ENCODE measurements around the gene ANKRD33B.

Gene ANKRD33B

DNA sequence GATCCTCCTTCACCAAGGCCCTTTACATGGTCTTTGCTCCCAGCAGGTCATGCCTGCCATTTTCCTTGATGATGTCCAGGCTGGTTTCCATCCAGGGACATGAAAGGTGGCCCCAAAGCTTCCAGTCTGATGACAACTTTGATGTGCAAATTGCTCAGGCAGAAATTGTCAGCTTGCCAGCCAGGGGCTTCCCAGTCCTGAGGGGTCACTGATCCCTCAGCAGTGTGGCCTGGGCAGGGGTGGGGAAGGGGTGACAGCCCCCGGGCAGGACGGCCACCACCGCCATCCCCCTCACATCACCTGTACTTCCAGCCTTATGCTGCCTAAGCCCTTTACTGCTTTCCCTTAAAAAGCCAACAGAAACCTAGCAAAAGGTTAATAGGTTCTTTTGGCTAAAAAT is 96.3 kb downstream of the ANKRD33B start:
- in situ Hi-C loops (cut with HindIII; ENCODE audit: low pct_ligation_motif_present, low sequenced_read_pairs), result no loop called here
- DNase-seq, result no peak
- H3K27ac ChIP-seq, result no peak overlapping the region
- H3K27me3 ChIP-seq (replicated peaks), result no peaks in the 10 kb centered on the region
- TF ChIP-seq, protein P1, sequence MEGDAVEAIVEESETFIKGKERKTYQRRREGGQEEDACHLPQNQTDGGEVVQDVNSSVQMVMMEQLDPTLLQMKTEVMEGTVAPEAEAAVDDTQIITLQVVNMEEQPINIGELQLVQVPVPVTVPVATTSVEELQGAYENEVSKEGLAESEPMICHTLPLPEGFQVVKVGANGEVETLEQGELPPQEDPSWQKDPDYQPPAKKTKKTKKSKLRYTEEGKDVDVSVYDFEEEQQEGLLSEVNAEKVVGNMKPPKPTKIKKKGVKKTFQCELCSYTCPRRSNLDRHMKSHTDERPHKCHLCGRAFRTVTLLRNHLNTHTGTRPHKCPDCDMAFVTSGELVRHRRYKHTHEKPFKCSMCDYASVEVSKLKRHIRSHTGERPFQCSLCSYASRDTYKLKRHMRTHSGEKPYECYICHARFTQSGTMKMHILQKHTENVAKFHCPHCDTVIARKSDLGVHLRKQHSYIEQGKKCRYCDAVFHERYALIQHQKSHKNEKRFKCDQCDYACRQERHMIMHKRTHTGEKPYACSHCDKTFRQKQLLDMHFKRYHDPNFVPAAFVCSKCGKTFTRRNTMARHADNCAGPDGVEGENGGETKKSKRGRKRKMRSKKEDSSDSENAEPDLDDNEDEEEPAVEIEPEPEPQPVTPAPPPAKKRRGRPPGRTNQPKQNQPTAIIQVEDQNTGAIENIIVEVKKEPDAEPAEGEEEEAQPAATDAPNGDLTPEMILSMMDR (IDR thresholded peaks at IDR 0.05; ENCODE audit: low read depth, low read length, missing control alignments), result no peak
- no peak overlapping the region for H3K4me3 ChIP-seq (ENCODE audit: low read depth, low read length)
- H3K36me3 ChIP-seq (replicated peaks), result no peaks in the 10 kb centered on the region

DNA sequence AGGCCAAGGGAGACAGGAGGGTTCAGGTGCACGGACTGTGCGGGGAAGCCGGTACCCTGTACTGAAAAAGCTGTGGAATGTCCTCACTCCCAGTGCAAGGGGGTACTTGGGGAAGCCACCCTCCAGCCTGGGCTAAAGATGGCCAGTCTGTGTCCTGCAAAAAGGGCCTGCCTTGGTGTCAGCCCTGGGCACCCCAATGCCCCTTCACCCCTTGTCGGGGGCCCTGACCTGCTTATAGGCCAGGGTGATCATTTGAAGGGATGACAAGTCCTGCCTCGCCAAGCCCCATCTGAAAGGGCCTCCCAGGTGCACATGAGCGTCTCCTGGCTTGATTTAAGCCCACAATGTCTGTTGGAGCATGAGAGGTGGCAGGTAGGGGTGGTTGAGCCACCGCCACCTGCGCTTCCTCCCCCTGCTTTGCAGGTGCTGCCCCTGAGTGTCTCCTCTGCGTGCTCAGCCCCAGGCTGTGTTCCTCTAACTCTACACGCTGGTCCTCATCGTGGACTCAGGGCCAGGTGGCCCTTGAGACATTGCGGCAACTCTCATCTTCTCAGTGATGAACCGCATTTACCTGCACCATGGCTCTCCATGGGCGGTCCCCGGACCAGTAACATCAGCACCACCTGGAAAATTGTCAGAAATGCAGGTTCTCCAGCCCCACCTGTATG is 97.0 kb downstream of the ANKRD33B start:
- in situ Hi-C loops (cut with HindIII; ENCODE audit: low pct_ligation_motif_present, low sequenced_read_pairs), result no loop called here
- Histone ChIP-seq H3K27me3 (replicated peaks) (no peaks in the 10 kb centered on the region), H3K36me3 (replicated peaks) (no peaks in the 10 kb centered on the region), H3K4me3 (ENCODE audit: low read depth, low read length) (no peak overlapping the region), H3K27ac (no peak overlapping the region)
- TF ChIP-seq, protein P1 (IDR thresholded peaks at IDR 0.05; ENCODE audit: low read depth, low read length, missing control alignments), result no peak
- no peak for DNase-seq

DNA sequence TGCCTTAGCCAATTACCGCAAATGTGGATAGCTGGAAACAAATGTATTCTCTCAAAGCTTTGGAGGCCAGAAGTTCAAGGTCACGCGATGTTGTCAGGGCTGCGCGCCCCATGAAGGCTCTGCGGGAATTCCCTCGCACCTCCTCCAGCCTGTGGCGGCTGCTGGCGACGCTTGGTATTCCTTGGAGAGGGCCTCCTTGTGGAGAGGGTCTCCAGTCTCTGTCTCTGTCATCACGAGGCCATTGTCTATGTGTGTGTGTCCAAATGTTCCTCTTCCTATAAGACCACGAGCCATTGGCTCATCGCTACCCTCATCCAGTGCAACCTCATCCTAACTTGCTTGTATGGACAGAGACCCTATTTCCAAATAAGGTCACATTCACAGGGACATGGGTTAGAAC is 97.5 kb downstream of the ANKRD33B start:
- in situ Hi-C loops (cut with HindIII; ENCODE audit: low pct_ligation_motif_present, low sequenced_read_pairs), result no loop called here

DNA sequence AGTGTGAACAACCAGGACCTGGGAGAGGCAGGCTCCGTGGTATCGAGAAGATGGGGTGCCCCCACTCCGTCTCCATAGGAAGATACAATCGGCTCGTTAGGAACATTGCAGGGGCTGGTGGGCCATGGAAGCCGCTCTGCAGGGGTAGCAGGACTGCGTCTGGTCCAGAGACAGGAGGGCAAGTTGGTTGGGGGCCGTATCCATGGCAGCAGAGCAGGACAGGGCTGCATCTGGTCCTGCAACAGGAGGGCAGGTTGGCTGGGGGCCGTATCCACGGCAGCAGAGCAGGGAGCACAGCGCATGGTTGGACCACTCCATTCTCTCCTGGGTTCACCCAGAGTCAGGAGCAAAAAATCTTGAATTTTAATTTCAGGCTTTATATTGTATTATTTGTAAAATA is 98.2 kb downstream of the ANKRD33B start:
- in situ Hi-C loops (cut with HindIII; ENCODE audit: low pct_ligation_motif_present, low sequenced_read_pairs), result no loop called here
- TF ChIP-seq, protein P1 (IDR thresholded peaks at IDR 0.05; ENCODE audit: low read depth, low read length, missing control alignments), result no peak
- no peaks in the 10 kb centered on the region for H3K36me3 ChIP-seq (replicated peaks)
- DNase-seq, result no peak
- H3K27ac ChIP-seq, result no peak overlapping the region
- no peaks in the 10 kb centered on the region for H3K27me3 ChIP-seq (replicated peaks)
- no peak overlapping the region for H3K4me3 ChIP-seq (ENCODE audit: low read depth, low read length)

More for the DNA sequence above, 97.5 kb downstream of the ANKRD33B start:
- DNase-seq, result no peak
- H3K27me3 ChIP-seq (replicated peaks), result no peaks in the 10 kb centered on the region
- TF ChIP-seq, protein P1 (IDR thresholded peaks at IDR 0.05; ENCODE audit: low read depth, low read length, missing control alignments), result no peak
- no peak overlapping the region for H3K4me3 ChIP-seq (ENCODE audit: low read depth, low read length)
- H3K36me3 ChIP-seq (replicated peaks), result no peaks in the 10 kb centered on the region
- no peak overlapping the region for H3K27ac ChIP-seq

DNA sequence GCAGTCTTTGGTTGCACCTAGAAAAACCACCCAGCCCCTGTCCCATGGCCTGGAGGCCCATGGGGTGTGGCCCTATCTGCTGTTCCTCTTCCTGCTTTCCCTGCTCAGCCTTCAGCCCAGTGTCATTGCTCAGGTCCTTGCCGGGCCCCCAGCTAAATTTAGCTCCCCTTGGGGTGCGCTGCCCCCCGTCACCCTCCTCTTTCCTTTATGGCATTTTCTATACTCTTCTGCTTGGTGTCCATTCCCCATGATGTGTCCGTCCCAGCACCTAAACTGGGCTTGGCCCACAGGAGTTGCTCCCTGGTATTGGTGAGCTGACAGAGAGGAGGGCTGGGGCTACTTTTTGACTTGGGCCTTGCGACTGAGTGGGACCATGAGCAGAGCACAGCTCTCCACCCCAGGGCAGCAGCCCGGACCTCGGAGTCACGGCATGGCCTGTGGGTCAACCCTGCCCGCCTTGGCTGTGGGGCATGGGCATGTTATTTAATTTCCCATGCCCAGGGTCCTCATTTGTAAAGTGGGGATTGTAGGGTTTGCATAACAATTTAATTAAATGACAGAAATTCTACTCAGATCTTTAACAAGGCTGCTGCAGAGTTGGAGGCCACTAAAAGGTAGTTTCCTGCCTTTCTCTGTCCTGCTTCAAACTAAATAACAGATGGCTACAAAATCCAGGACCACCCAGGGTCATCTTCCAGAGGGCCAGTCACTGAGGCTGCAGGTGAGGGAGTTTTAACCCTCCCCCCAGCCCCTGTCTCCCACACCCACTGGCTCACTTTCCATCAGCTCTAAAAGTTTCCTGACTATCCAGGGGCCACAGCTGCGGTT is 99.0 kb downstream of the ANKRD33B start:
- no peak for DNase-seq
- no peaks in the 10 kb centered on the region for H3K36me3 ChIP-seq (replicated peaks)
- no peak overlapping the region for H3K27ac ChIP-seq
- H3K27me3 ChIP-seq (replicated peaks), result no peaks in the 10 kb centered on the region
- no peak overlapping the region for H3K4me3 ChIP-seq (ENCODE audit: low read depth, low read length)
- in situ Hi-C loops (cut with HindIII; ENCODE audit: low pct_ligation_motif_present, low sequenced_read_pairs), result no loop called here
- TF ChIP-seq, protein P1 (IDR thresholded peaks at IDR 0.05; ENCODE audit: low read depth, low read length, missing control alignments), result no peak
